SK-N-SH (cell line): ENCODE results near the gene KRT75. TPM values are rescaled to one million over a fixed set of nuclear protein-coding genes. Genes with fewer than 3 reads are reported as not detected.
A peak's percentile ranks its signal among the peaks of the same experiment; 100 is the strongest.

Experiments used
- CTCF ChIA-PET: fragments of 300-600, 350-600 bp; formaldehyde crosslinking; extraction: SDS; loops from one replicate; lab custom pipeline; 2021; lab: Yijun Ruan, JAX
- POLR2A ChIA-PET: fragments of 350-600 bp; sonication (Branson Sonifier 250); formaldehyde crosslinking; extraction: SDS; loops from one replicate; lab custom pipeline; 2020; ENCODE audit warnings: antibody characterized with exemption, inconsistent platforms; lab: Yijun Ruan, JAX
- DNase-seq: peaks from one replicate; pipeline ENCODE4 v3.0.0; 2012
- H2AFZ ChIP-seq: fragments of 200-600 bp; sonication (generic); 2 replicates; pipeline ENCODE4 v1.8.1; 2016; ENCODE audit warnings: antibody characterized with exemption, mild to moderate bottlenecking, low read depth
- H3F3A ChIP-seq: fragments of 200-600 bp; sonication (generic); replicated peaks from 2 replicates; pipeline ENCODE3; 2016; ENCODE audit warnings: antibody characterized with exemption, mild to moderate bottlenecking; ENCODE audit not compliant: insufficient read depth
- H3K27ac ChIP-seq, 2 experiments: fragments of 200-500 bp in 1 of 2; fragments of 200-600 bp in 1 of 2; sonication (Bioruptor generic) in 1 of 2; sonication (generic), shearing (Covaris generic) in 1 of 2; 2 replicates each; pipeline versions ENCODE4 v1.5.1 to v1.6.1; 2014 to 2016; ENCODE audit warnings: low read depth in 2 of 2, inconsistent platforms in 1 of 2, low read length in 1 of 2, mild to moderate bottlenecking in 1 of 2, mixed read lengths in 1 of 2
- H3K27me3 ChIP-seq: fragments of 200-600 bp; sonication (generic), shearing (Covaris generic); 2 replicates; pipeline ENCODE4 v1.6.1; 2016; ENCODE audit warnings: mixed run types; ENCODE audit not compliant: insufficient read depth
- H3K36me3 ChIP-seq, 2 experiments: fragments of 200-500 bp in 1 of 2; fragments of 200-600 bp in 1 of 2; sonication (Bioruptor generic) in 1 of 2; sonication (generic) in 1 of 2; replicated peaks in 1 of 2; 2 replicates each; pipeline versions ENCODE3 to v1.5.1; 2014 to 2016; ENCODE audit warnings: low read length in 1 of 2, mild to moderate bottlenecking in 1 of 2; ENCODE audit not compliant: insufficient read depth in 2 of 2, control insufficient read depth in 1 of 2
- H3K4me1 ChIP-seq, 2 experiments: fragments of 200-500 bp in 1 of 2; fragments of 200-600 bp in 1 of 2; sonication (Bioruptor generic) in 1 of 2; sonication (generic), shearing (Covaris generic) in 1 of 2; 2 replicates each; pipeline versions ENCODE4 v1.5.1 to v1.6.1; 2014 to 2016; ENCODE audit warnings: low read depth in 1 of 2, low read length in 1 of 2, mixed run types in 1 of 2; ENCODE audit not compliant: insufficient read depth in 2 of 2, control insufficient read depth in 1 of 2
- H3K4me2 ChIP-seq: fragments of 200-600 bp; sonication (generic), shearing (Covaris generic); 2 replicates; pipeline ENCODE4 v1.6.1; 2017; ENCODE audit warnings: mixed run types
- H3K4me3 ChIP-seq, 2 experiments: fragments of 200-500 bp in 1 of 2; fragments of 200-600 bp in 1 of 2; sonication (Bioruptor generic) in 1 of 2; sonication (generic), shearing (Covaris generic) in 1 of 2; 2 replicates each; pipeline versions ENCODE4 v1.5.1 to v1.8.1; 2014 to 2016; ENCODE audit warnings: low read depth in 2 of 2, inconsistent platforms in 1 of 2, low read length in 1 of 2, mild to moderate bottlenecking in 1 of 2, mixed read lengths in 1 of 2, moderate library complexity in 1 of 2
- H3K79me2 ChIP-seq: fragments of 200-600 bp; sonication (generic); 2 replicates; pipeline ENCODE4 v1.8.1; 2017; ENCODE audit warnings: mild to moderate bottlenecking; ENCODE audit not compliant: insufficient read depth
- H3K9ac ChIP-seq: fragments of 200-600 bp; sonication (generic); 2 replicates; pipeline ENCODE4 v1.6.1; 2017; ENCODE audit warnings: mixed run types
- H3K9me2 ChIP-seq: fragments of 200-600 bp; sonication (generic); 2 replicates; pipeline ENCODE4 v1.6.1; 2017; ENCODE audit warnings: mixed run types
- H3K9me3 ChIP-seq: fragments of 200-600 bp; sonication (generic); 2 replicates; pipeline ENCODE4 v1.6.1; 2017; ENCODE audit warnings: mixed run types, mild to moderate bottlenecking, moderate library complexity
- H4K20me1 ChIP-seq: fragments of 200-600 bp; sonication (generic); 2 replicates; pipeline ENCODE4 v1.6.1; 2017; ENCODE audit warnings: mild to moderate bottlenecking, mixed run types; ENCODE audit not compliant: insufficient read depth
- GATA2 ChIP-seq: sonication (generic); formaldehyde crosslinking; IDR thresholded peaks from 2 replicates; pipeline ENCODE4 v1.5.0; 2020; ENCODE audit warnings: mild to moderate bottlenecking, missing genetic modification reagents
- RCOR1 ChIP-seq: fragments of 150-350 bp; IDR thresholded peaks from 2 replicates; pipeline ENCODE4 v1.6.1; 2017; ENCODE audit warnings: antibody characterized with exemption, low read length
- RFX5 ChIP-seq: IDR thresholded peaks from 2 replicates; pipeline ENCODE4 v1.6.1; 2012; ENCODE audit warnings: mild to moderate bottlenecking, improper control_type of control experiment, low read length
- WGBS: methylation state at CpG from one replicate; pipeline ENCODE4 v1.1.6; 2017; ENCODE audit warnings: low lambda C conversion rate; 5-methylcytosine and 5-hydroxymethylcytosine counted together
- polyA plus RNA-seq, 3 experiments: library from polyadenylated mRNA; depleted of rRNA; stranded (reverse); fragments of >200 nt; gene quantifications; 2 replicates each; pipeline ENCODE4 v1.2.3, GENCODE V29; 2012
- TF ChIP-seq, protein P1 (sequence below): fragments of 200-600 bp; sonication (generic); IDR thresholded peaks from 2 replicates; pipeline ENCODE4 v1.6.1; 2017; ENCODE audit warnings: antibody characterized with exemption, mild to moderate bottlenecking, moderate library complexity
- TF ChIP-seq, protein P2 (sequence below): IDR thresholded peaks from 2 replicates; pipeline ENCODE4 v1.6.1; 2012; ENCODE audit warnings: mild to moderate bottlenecking, low read depth, low read length, moderate library complexity
- TF ChIP-seq, protein P3 (sequence below): IDR thresholded peaks from 2 replicates; pipeline ENCODE4 v1.4.0; 2012; ENCODE audit warnings: low read depth, borderline replicate concordance
- TF ChIP-seq, protein P4 (sequence below): IDR thresholded peaks from 2 replicates; pipeline ENCODE4; 2012

KRT75 gene
- polyA plus RNA-seq, 1 of the 3 experiments (the other 2 are of a cell fraction) = not detected

DNA sequence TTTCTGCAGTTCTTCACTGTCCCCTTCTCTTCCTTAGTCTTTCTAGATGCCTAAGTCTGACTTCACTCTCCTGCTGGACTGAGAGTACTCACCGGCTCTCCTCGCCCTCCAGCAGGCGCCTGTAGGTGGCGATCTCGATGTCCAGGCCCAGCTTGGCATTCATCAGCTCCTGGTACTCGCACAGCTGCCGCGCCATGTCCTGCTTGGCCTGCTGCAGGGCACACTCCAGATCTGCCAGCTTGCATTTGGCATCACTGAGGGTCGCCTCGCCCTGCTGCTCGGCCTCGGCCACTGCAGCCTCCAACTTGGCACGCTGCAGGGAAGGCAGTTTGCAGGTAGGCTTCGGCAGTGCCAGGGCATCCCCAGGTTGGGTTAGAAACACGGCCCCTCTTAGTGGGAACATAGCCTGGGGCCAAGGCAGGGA is 53.9 kb downstream of the KRT75 start (continued):
- TF ChIP-seq, protein P1, sequence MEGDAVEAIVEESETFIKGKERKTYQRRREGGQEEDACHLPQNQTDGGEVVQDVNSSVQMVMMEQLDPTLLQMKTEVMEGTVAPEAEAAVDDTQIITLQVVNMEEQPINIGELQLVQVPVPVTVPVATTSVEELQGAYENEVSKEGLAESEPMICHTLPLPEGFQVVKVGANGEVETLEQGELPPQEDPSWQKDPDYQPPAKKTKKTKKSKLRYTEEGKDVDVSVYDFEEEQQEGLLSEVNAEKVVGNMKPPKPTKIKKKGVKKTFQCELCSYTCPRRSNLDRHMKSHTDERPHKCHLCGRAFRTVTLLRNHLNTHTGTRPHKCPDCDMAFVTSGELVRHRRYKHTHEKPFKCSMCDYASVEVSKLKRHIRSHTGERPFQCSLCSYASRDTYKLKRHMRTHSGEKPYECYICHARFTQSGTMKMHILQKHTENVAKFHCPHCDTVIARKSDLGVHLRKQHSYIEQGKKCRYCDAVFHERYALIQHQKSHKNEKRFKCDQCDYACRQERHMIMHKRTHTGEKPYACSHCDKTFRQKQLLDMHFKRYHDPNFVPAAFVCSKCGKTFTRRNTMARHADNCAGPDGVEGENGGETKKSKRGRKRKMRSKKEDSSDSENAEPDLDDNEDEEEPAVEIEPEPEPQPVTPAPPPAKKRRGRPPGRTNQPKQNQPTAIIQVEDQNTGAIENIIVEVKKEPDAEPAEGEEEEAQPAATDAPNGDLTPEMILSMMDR = peak; percentile 68
- TF ChIP-seq, protein P2, sequence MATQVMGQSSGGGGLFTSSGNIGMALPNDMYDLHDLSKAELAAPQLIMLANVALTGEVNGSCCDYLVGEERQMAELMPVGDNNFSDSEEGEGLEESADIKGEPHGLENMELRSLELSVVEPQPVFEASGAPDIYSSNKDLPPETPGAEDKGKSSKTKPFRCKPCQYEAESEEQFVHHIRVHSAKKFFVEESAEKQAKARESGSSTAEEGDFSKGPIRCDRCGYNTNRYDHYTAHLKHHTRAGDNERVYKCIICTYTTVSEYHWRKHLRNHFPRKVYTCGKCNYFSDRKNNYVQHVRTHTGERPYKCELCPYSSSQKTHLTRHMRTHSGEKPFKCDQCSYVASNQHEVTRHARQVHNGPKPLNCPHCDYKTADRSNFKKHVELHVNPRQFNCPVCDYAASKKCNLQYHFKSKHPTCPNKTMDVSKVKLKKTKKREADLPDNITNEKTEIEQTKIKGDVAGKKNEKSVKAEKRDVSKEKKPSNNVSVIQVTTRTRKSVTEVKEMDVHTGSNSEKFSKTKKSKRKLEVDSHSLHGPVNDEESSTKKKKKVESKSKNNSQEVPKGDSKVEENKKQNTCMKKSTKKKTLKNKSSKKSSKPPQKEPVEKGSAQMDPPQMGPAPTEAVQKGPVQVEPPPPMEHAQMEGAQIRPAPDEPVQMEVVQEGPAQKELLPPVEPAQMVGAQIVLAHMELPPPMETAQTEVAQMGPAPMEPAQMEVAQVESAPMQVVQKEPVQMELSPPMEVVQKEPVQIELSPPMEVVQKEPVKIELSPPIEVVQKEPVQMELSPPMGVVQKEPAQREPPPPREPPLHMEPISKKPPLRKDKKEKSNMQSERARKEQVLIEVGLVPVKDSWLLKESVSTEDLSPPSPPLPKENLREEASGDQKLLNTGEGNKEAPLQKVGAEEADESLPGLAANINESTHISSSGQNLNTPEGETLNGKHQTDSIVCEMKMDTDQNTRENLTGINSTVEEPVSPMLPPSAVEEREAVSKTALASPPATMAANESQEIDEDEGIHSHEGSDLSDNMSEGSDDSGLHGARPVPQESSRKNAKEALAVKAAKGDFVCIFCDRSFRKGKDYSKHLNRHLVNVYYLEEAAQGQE = no peak

DNA sequence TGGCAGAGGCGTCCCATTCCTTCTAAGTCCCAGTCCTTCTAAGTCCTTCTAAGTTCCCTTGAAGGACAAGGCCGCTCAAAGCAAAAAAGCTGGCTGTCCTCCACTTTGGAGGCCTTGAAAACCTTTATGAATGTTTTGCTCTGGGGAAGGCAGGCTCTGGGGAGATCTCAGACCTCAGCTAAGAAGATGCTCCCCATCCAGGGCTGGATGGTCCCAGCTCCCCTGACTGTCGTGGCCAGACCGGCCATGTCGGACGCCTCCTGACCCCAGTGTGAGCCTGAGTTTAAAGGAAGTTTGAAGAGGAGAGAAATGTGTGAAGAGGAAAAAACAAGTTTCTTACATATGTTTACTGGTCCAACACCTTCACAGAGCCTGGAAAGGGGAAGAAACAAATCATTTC is 54.6 kb downstream of the KRT75 start:
- Histone ChIP-seq H4K20me1 (no peaks in the 10 kb centered on the region), H3K27ac (no peak overlapping the region), H3K9me3 (no peaks in the 10 kb centered on the region), H3K4me1 (no peaks in the 10 kb centered on the region; a peak in 1 of 4 replicates), H3K4me2 (no peak overlapping the region), H3K4me3 (no peak overlapping the region), H3K79me2 (no peaks in the 10 kb centered on the region), H3F3A (no peaks in the 10 kb centered on the region), H3K9me2 (no peaks in the 10 kb centered on the region), H3K27me3 (peaks cover 69% of the 10 kb centered on the region), H3K36me3 (no peaks in the 10 kb centered on the region), H2AFZ (no peak overlapping the region), H3K9ac (no peak overlapping the region)
- no peak for DNase-seq
- WGBS = 89% methylated on average over 5 of the region's 6 CpGs
- POLR2A ChIA-PET = no interaction called here
- CTCF ChIA-PET = interaction anchor here (0.6 to 6.5 kb wide), 16 partner anchors 10 to 602 kb away, joined by 3 to 58 read pairs (median 4); no protein-coding TSS in a partner anchor
- TF ChIP-seq, protein P3, sequence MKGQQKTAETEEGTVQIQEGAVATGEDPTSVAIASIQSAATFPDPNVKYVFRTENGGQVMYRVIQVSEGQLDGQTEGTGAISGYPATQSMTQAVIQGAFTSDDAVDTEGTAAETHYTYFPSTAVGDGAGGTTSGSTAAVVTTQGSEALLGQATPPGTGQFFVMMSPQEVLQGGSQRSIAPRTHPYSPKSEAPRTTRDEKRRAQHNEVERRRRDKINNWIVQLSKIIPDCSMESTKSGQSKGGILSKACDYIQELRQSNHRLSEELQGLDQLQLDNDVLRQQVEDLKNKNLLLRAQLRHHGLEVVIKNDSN = no peak
- TF ChIP-seq, protein P4, sequence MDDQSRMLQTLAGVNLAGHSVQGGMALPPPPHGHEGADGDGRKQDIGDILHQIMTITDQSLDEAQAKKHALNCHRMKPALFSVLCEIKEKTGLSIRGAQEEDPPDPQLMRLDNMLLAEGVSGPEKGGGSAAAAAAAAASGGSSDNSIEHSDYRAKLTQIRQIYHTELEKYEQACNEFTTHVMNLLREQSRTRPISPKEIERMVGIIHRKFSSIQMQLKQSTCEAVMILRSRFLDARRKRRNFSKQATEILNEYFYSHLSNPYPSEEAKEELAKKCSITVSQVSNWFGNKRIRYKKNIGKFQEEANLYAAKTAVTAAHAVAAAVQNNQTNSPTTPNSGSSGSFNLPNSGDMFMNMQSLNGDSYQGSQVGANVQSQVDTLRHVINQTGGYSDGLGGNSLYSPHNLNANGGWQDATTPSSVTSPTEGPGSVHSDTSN = no peak
- TF ChIP-seq RCOR1 = no peak
- no peak for TF ChIP-seq GATA2 (CRISPR knock-in tag)
- TF ChIP-seq RFX5 = no peak
